HepG2 (cell line): ENCODE results near the gene NPHS1. TPM values are rescaled to one million over a fixed set of nuclear protein-coding genes. Genes with fewer than 3 reads are reported as not detected.

Experiments
- ATAC-seq: fragments of 200-7000 bp; cut with Tn5 transposase; 3 replicates; pipeline ENCODE4 v1.9.1; 2020; ENCODE audit warnings: mild to moderate bottlenecking, moderate library complexity
- BruUV-seq: library from RNA; stranded (reverse); fragments of 400-500 nt; replicated peaks from 2 replicates; lab custom pipeline; 2021; lab: Mats Ljungman, UMichigan
- CTCF ChIA-PET: fragments of 300-600 bp; formaldehyde crosslinking; extraction: SDS; loops from one replicate; lab custom pipeline; 2021; ENCODE audit warnings: low total read pairs, inconsistent platforms, low intra/inter-chr PET ratio; lab: Yijun Ruan, JAX
- POLR2A ChIA-PET: fragments of 350-600 bp; sonication (Branson Sonifier 250); formaldehyde crosslinking; loops from one replicate; lab custom pipeline; 2020; ENCODE audit warnings: antibody characterized with exemption, inconsistent platforms; lab: Yijun Ruan, JAX
- DNase-seq: peaks from one replicate; pipeline ENCODE4 v3.0.0-alpha.2; 2015; ENCODE audit warnings: low spot score
- FAIRE-seq: peaks from 3 replicates; lab custom pipeline; 2011; peaks lifted over from hg19 to GRCh38; lab: Jason Lieb, UNC
- H2AFZ ChIP-seq: one replicate; pipeline ENCODE4 v1.6.1; 2011; ENCODE audit warnings: low read length, inconsistent platforms
- H3K27ac ChIP-seq: fragments of 300-600 bp; 3 replicates; pipeline ENCODE4 v1.8.0; 2011; ENCODE audit warnings: mixed run types, mild to moderate bottlenecking, mixed read lengths, low read length, inconsistent platforms; ENCODE audit not compliant: insufficient read depth; ENCODE audit errors: extremely low read length
- H3K27me3 ChIP-seq, 2 experiments: fragments of 200-600 bp in 1 of 2; 2 replicates in 1 of 2; 3 replicates in 1 of 2; pipeline versions ENCODE4 v1.6.0 to v1.8.0; 2011; ENCODE audit warnings: low read length in 2 of 2, mild to moderate bottlenecking in 2 of 2, moderate library complexity in 2 of 2, inconsistent platforms in 1 of 2; ENCODE audit not compliant: insufficient read depth in 2 of 2, control insufficient read depth in 1 of 2
- H3K36me3 ChIP-seq, 2 experiments: fragments of 200-600 bp in 1 of 2; replicated peaks in 1 of 2; 2 replicates in 1 of 2; 3 replicates in 1 of 2; pipeline versions ENCODE4 v1.5.1 to v1.8.0; 2011; ENCODE audit warnings: low read length in 2 of 2, inconsistent platforms in 1 of 2; ENCODE audit not compliant: insufficient read depth in 2 of 2, control insufficient read depth in 1 of 2
- H3K4me1 ChIP-seq: 2 replicates; pipeline ENCODE4 v1.5.1; 2012; ENCODE audit warnings: low read length, inconsistent platforms; ENCODE audit not compliant: insufficient read depth
- H3K4me2 ChIP-seq: 2 replicates; pipeline ENCODE4 v1.6.0; 2011; ENCODE audit warnings: low read depth, low read length, inconsistent platforms
- H3K4me3 ChIP-seq, 3 experiments: fragments of 200-600 bp in 1 of 3; sonication (generic), shearing (Covaris generic) in 1 of 3; replicated peaks in 1 of 3; 2 replicates each; pipeline ENCODE4 v1.5.1; 2011 to 2016; ENCODE audit warnings: low read length in 3 of 3, inconsistent platforms in 2 of 3, low read depth in 2 of 3, mild to moderate bottlenecking in 2 of 3, control low read depth in 1 of 3, mixed read lengths in 1 of 3; ENCODE audit not compliant: insufficient read depth in 1 of 3
- H3K79me2 ChIP-seq: one replicate; pipeline ENCODE4 v1.6.1; 2011; ENCODE audit warnings: low read length, inconsistent platforms; ENCODE audit not compliant: insufficient read depth
- H3K9ac ChIP-seq: 2 replicates; pipeline ENCODE4 v1.6.0; 2011; ENCODE audit warnings: mild to moderate bottlenecking, low read depth, low read length, inconsistent platforms; ENCODE audit not compliant: insufficient read depth
- H3K9me3 ChIP-seq: 2 replicates; pipeline ENCODE4 v1.5.1; 2012; ENCODE audit warnings: mild to moderate bottlenecking, low read length
- H4K20me1 ChIP-seq: 2 replicates; pipeline ENCODE4 v1.6.0; 2011; ENCODE audit warnings: inconsistent platforms, mild to moderate bottlenecking, low read length, moderate library complexity; ENCODE audit not compliant: insufficient read depth
- AGO2 ChIP-seq: fragments of 200-400 bp; formaldehyde crosslinking; optimal IDR thresholded peaks from 2 replicates; pipeline ENCODE3; 2017; ENCODE audit warnings: mild to moderate bottlenecking, low read depth, low read length, moderate library complexity
- FUBP1 ChIP-seq: sonication (generic); formaldehyde crosslinking; IDR thresholded peaks from 2 replicates; pipeline ENCODE4 v1.5.1; 2020; ENCODE audit warnings: missing genetic modification reagents, mild to moderate bottlenecking, borderline replicate concordance
- HMGXB4 ChIP-seq, 2 experiments: sonication (generic) in 1 of 2; formaldehyde crosslinking in 1 of 2; IDR thresholded peaks; 2 replicates each; pipeline versions ENCODE4 v1.4.0 to v1.6.1; 2018 to 2020; ENCODE audit warnings: missing genetic modification reagents in 2 of 2, borderline replicate concordance in 1 of 2, low read depth in 1 of 2, mild to moderate bottlenecking in 1 of 2, missing biosample characterization in 1 of 2
- PAWR ChIP-seq: sonication (generic); formaldehyde crosslinking; IDR thresholded peaks from 2 replicates; pipeline ENCODE4 v1.4.0; 2020; ENCODE audit warnings: missing genetic modification reagents, mild to moderate bottlenecking, borderline replicate concordance
- SMAD9 ChIP-seq: sonication (generic); formaldehyde crosslinking; IDR thresholded peaks from 2 replicates; pipeline ENCODE4 v1.5.1; 2020; ENCODE audit warnings: mild to moderate bottlenecking, missing genetic modification reagents
- TFDP2 ChIP-seq: sonication (generic); formaldehyde crosslinking; IDR thresholded peaks from 2 replicates; pipeline ENCODE4 v1.4.0; 2020; ENCODE audit warnings: missing genetic modification reagents
- ZNF512 ChIP-seq: sonication (generic); formaldehyde crosslinking; IDR thresholded peaks from 2 replicates; pipeline ENCODE4 v1.4.0; 2020; ENCODE audit warnings: mild to moderate bottlenecking, missing genetic modification reagents
- ZNF570 ChIP-seq: sonication (generic); formaldehyde crosslinking; IDR thresholded peaks from 2 replicates; pipeline ENCODE4 v1.4.0; 2020; ENCODE audit warnings: mild to moderate bottlenecking, missing genetic modification reagents, borderline replicate concordance
- ZNF687 ChIP-seq: sonication (generic); formaldehyde crosslinking; IDR thresholded peaks from 2 replicates; pipeline ENCODE4 v1.5.1; 2020; ENCODE audit warnings: mild to moderate bottlenecking, missing genetic modification reagents, moderate library complexity
- ZZZ3 ChIP-seq: sonication (generic); formaldehyde crosslinking; IDR thresholded peaks from 2 replicates; pipeline ENCODE4 v1.4.0; 2020; ENCODE audit warnings: missing genetic modification reagents, mild to moderate bottlenecking, borderline replicate concordance
- WGBS: methylation state at CpG from one replicate; pipeline ENCODE4 v1.1.6; 2017; ENCODE audit warnings: low lambda C conversion rate; 5-methylcytosine and 5-hydroxymethylcytosine counted together
- in situ Hi-C: cut with HindIII; loops from 2 replicates; pipeline ENCODE4 v1.10.0; 2017; ENCODE audit warnings: low pct_unique_long_range_greater_than_20kb; ENCODE audit not compliant: extremely low pct_ligation_motif_present
- intact Hi-C: fragments of 100-400 bp; cut with micrococcal nuclease; formaldehyde crosslinking; loops from one replicate; pipeline ENCODE4 v1.10.0; 2022; ENCODE audit not compliant: unreplicated experiment
- polyA plus RNA-seq, 8 experiments: library from polyadenylated mRNA; depleted of rRNA in 3 of 8; stranded (reverse) in 7 of 8; unstranded in 1 of 8; fragments of >200 nt; fragmentation: Illumina TruSeq in 4 of 8; extraction: Trizol in 4 of 8; gene quantifications; 2 replicates each; pipeline versions ENCODE4 v1.2.1 to v1.2.3, GENCODE V29; 2011 to 2016; ENCODE audit warnings: low read depth in 4 of 8, missing spikeins in 1 of 8, mixed read lengths in 1 of 8; ENCODE audit not compliant: insufficient read depth in 1 of 8
- total RNA-seq, 5 experiments: library from RNA; depleted of rRNA; stranded (reverse); fragments of >200 nt; fragmentation: Illumina TruSeq; extraction: Trizol; gene quantifications; 2 replicates each; pipeline ENCODE4 v1.2.3, GENCODE V29; 2016; ENCODE audit warnings: low read depth in 1 of 5

Gene NPHS1
- total and polyA plus RNA-seq, 2 of the 13 experiments (the other 11 are each of a cell fraction or from before 2014, with no cell fraction given), result not detected

- H3K27me3 ChIP-seq, result peaks cover 11 to 61% of the 10 kb centered on the region in 2 experiments
- POLR2A ChIA-PET, result no interaction called here
- 0 out of 3 replicates have a peak, but pooled peaks have one; percentile 8 for ATAC-seq
- no peak for TF ChIP-seq ZNF570
- no peak for TF ChIP-seq HMGXB4 (CRISPR knock-in tag; IDR thresholded peaks at IDR 0.05; ENCODE audit: borderline replicate concordance in 1 of 2, low read depth in 1 of 2)
- peak; percentile 31; the same call in 1 of the 2 replicates for TF ChIP-seq ZNF687 (CRISPR knock-in tag)
- TF ChIP-seq SMAD9 (CRISPR knock-in tag), result no peak
- TF ChIP-seq AGO2, result no peak
- no peak for TF ChIP-seq ZNF512
- TF ChIP-seq FUBP1 (CRISPR knock-in tag), result no peak
- TF ChIP-seq TFDP2, result no peak
- no peak for TF ChIP-seq PAWR (CRISPR knock-in tag)
- TF ChIP-seq ZZZ3, result no peak
Observed at GRCh38 chr19:35856546-35857149, 4.3 kb upstream of the NPHS1 start, which contains the start of gene KIRREL2. TSS of gene KIRREL2 (plus strand) at chr19:35856911. CDS start at chr19:35857120, 209 bp downstream.

More at GRCh38 chr19:35856546-35857149, 4.3 kb upstream of the NPHS1 start, which contains the start of gene KIRREL2:
- CTCF ChIA-PET, result no interaction called here
- no peaks in the 10 kb centered on the region for H3K79me2 ChIP-seq
- H3K27ac ChIP-seq, result no peak within 1 kb of the TSS
- H3K9me3 ChIP-seq, result no peaks in the 10 kb centered on the region
- 0 out of 2 replicates have a peak, but pooled peaks cover 3% of the 10 kb centered on the region for H4K20me1 ChIP-seq
- in situ Hi-C loops (no loop called here), intact Hi-C loops (no loop called here)
- H3K36me3 ChIP-seq, result no peaks in the 10 kb centered on the region
- H2AFZ ChIP-seq, result no peak within 1 kb of the TSS
- no peak within 1 kb of the TSS for H3K9ac ChIP-seq
- 15% methylated on average over 20 of the region's 42 CpGs for WGBS
- no TSS peak for BruUV-seq
- no peak for FAIRE-seq
- no peak for DNase-seq
- H3K4me2 ChIP-seq, result peak within 1 kb of the TSS; percentile 61
- H3K4me1 ChIP-seq, result peaks cover 46% of the 10 kb centered on the region
- peak within 1 kb of the TSS; percentile 38 to 68 (median 52); a peak in 5 of 6 replicates for H3K4me3 ChIP-seq
